Dermis microvascular lymphatic vessel endothelial cell (primary cell): ENCODE results near the gene ARHGEF2. TPM values are rescaled to one million over a fixed set of nuclear protein-coding genes. Genes with fewer than 3 reads are reported as not detected.

Experiments used
- DNase-seq, 2 donors: peaks; one replicate each; pipeline versions ENCODE4 v3.0.0 to v3.0.0-alpha.2; 2010; ENCODE audit warnings: low read depth in 2 of 2
- total RNA-seq: library from RNA; depleted of rRNA; stranded (reverse); fragments of >200 nt; gene quantifications from 2 replicates; pipeline ENCODE4 v1.2.1, GENCODE V29; 2014

Gene ARHGEF2
- total RNA-seq, 1 donor from 2014 or later = 69.4 TPM

DNA sequence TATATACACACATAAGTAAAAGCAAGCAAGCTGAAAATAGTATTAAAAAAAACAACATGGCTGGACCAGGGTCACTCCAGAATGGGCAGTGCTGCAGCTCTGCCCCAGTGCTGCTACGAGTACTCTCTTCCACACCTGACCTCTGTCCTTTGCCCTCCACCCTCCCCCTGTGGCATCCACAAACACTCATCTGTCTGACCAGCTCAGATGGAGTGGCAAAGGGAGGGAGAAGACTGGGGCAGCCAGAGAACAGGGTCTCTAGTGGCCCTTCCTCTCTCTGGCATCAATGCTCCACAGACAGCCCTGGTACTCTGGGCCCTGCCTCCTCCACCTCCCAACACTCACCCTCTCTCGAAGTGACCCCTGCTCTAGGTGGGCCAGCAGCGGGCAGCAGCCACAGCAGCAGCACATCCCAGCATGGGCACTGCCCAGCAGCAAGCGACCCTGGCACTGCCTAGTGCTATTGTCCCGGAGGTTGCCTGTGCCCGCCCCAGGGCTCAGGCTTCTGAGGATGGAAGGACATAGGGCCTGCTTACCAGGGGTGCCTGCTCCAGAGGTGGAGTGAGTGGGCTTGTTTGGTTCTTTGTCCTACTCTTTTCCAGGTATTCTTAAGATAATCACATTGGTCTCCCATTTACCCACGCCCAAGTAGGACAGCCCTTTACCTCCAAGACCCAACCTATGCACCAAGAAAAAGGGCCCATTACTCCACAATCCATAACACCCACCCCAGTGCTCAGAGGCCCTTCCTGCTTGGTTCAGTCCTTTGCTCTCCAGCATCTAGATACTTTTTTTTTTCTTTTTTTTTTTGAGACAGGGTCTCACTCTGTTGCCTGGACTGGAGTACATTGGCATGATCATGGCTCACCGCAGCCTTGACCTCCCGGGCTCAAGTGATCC, 6.2 kb downstream of the ARHGEF2 start:
- no peak for DNase-seq

DNA sequence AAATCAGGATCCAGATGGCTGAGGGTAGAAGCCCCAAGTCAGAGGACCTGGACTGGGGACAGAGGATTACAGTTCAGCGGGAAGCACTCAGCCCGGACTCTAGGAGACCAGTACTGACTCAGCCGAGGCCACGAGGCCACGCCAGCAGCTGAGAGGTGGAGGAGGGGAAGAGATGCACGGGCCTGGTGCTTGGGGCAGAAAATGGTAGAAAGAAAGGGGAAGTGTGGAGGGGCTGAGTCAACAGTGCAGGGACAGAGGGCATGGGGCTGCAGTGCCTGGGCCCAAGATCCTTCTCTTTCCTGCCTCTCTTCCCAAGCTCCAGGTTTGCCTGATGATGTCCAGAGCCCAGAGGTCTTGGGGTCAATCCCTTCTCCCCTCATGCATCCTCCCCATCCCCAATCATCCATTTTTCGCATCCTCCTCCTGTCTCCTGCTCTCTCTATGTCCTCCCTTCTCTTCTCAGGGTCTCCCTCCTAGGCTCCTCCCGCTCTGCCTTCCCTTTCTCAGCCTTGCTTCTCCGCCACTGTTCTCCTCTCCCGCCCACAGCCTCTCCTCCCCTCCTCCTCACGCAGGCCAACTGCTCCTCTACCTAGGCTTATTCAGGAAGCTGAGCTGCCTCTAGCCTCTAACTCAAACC, 7.7 kb downstream of the ARHGEF2 start:
- DNase-seq = peak in 1 of 2 donors; percentile 87

DNA sequence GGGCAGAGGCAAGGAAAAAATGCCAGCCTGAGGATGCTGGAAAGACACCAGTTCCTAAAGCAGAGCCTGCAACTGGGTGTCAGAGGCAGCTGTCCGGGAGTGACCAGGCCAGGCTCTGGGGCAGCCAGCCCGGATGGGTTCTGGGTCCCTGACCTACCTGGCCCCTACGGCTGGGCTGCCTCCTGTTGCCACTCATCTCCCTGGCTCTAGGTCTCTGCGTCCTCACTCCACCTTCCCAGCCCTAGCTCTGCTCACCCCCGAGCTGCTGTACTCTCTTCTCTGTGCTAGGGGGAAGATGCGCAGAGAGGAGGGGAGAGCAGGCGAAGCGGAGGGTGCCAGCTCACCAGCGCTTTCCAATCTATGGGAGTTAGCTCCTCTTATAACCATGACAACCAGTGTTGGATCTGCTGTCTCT, 9.0 kb downstream of the ARHGEF2 start:
- DNase-seq = no peak

DNA sequence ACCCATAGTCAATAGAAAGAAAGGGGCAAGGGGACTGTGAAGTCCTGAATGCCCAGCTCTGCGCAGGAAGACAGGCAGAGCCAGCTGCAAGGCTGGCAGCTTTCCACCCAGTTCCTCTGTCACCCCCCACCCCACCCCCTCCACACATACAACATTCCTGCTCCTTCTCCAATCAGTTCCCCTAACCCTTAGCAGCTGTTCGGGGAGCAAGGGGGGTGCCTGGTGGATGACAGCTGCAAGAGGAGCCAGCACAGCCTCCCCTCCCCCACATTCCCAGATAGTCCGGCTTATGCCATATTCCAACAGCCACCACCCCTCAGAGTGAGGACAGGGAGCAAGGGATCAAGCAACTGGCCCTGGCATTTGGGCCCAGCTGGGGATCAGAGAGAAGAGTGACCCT, 9.7 kb downstream of the ARHGEF2 start:
- no peak for DNase-seq

DNA sequence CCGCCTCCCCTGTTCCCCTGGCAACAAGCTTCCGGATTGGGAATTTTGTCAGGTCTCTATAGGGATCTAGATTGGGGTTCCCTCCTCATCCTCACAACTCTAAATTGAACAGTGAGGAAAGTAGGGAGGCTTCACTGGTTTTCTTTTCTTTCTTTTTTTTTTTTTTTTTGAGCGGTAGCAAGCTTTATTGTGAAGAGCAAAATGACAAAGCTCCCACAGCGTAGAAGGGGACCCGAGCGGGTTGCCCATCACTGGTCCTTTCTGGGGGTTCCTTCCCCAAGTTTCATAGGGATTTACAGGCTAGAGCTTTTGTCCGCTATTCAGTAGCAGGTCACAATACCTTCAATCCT, 10.3 kb downstream of the ARHGEF2 start:
- DNase-seq = no peak

DNA sequence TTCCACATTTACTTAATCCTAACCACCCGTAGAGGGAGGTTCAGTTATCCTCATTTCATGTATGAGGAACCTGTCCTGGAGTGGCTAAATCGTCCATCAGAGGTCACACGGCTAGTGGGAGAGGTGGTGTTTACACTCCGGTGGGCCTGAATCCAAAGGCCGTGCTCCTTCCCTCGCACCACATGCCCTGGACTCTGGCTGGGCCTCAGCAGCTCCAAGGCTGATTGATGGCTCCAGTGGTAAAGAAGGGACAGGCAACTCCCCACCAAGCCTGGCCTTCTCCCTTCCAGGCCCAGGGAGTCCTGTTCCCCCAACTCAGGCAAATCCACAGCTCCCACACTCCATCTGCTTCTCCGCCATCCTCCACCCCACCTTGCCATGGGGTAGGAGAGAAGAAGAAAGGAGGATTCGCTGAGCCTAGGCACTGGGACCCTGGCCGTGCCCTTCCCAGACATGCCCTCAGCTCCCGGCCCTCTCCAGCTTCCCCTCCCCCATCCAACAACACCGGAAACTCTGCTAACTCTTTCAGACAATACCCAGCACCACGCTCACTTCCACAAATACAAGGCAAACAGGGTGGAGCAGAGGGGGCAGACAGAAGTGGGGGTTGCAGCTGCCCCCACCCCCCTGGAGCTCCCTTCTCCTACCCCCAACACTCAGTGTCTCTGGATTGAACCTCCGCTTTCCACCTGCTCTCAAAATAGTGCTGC, 10.9 kb downstream of the ARHGEF2 start:
- DNase-seq = peak; percentile 38 to 81

DNA sequence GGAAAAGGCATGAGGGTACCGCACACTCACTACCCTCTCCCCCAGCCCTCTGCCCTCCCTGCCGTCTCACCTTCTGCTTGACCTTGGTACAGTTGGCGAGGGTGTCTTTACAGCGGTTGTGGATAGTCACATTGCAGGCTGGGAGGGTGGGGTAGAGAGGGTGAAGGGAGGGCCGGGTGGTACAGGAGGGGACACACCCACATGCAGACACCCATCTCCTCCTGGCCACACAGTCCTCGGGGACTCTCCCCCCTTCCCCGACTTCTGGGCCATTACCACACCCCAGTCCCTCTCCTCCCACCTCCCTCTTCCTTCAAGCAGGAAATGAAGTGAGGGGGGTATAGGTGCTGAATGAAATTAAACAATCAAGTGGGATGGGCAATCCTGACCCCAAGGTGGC, 11.6 kb downstream of the ARHGEF2 start:
- no peak for DNase-seq

DNA sequence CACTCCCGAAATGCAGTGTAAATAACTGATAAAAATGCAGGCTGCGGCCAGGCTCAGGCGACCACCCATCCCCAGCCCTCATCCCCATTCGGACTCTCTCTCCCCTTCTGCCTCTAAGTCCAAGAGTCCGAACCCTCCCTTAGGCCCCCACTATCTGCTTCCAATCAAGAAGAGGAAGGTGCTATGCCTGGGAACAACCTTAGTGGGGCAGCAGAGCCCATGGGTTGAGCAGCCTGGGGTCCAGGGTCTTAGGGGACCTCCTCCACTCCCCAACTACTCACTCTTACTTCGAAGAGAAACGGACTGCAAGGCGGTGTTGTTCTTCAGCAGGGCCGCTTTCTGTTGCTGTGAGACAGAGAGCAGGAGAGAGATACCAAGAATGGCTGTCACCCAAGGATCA, 12.2 kb downstream of the ARHGEF2 start:
- no peak for DNase-seq

DNA sequence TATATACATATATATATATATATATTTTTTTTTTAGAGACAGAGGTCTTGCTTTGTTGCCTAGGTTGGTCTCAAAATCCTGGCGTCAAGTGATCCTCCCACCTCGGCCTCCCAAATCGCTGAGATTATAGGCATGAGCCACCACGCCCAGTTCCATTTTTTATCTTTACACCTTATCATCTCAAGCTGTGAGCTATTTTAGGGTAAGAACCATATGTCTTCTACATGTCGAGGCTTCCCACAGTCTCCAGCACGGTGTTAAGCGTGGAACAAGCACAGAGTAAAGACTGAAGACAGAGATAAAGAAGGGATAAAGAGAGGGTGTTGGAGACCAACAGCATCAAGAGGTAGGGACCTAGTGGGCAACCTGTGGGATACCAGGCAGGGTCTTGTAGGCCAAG, 14.2 kb downstream of the ARHGEF2 start:
- DNase-seq = no peak

DNA sequence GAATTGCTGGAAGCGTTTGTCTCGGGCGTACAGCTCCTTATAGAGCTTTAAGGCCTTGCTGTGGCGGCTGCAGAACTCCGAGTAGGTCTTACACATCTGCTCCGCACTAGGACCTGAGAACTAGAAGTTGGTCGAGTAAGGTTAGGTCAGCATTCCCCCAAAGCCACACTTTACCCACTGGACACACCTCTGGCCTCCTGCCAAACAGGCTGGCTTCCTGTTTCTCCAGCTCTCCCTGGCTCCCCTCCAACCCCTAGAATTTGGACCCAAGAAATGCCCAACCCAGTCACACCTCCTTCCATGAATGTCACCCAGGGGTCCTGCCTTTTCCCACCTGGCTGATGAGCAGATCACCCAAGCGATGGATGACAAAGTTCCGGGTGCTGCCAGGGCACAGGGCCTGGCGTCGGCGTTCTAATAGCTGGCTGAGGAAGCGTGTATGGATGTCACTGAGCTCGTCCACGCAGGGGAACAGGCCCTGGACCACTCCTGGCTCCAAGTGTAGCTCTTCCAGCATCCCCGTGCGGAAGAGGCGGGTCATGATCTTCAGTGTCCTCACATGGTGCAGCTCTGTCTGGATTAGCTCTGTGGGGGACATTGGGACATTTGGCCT, 15.6 kb downstream of the ARHGEF2 start:
- DNase-seq = peak in 1 of 2 donors; percentile 59

DNA sequence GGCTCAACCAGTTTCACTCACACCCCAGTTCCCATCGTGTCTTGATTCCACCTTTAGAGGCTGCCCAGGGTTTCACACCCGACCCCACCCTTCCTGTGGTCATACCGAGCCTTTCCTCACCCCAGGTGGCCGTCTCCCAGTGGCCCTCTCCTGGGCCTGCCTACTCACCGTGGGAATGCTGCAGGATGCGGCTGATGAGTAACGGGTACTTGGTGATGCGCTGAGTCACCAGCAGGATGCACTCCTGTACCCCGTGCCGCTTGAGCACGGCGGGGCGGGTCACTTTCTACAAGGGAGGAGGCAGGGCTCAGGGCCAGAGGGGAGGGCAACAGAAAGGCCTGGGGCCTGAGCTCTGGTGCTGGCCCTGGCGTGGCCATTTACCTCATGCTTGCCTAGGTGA, 16.4 kb downstream of the ARHGEF2 start:
- DNase-seq = peak; percentile 85 to 98

DNA sequence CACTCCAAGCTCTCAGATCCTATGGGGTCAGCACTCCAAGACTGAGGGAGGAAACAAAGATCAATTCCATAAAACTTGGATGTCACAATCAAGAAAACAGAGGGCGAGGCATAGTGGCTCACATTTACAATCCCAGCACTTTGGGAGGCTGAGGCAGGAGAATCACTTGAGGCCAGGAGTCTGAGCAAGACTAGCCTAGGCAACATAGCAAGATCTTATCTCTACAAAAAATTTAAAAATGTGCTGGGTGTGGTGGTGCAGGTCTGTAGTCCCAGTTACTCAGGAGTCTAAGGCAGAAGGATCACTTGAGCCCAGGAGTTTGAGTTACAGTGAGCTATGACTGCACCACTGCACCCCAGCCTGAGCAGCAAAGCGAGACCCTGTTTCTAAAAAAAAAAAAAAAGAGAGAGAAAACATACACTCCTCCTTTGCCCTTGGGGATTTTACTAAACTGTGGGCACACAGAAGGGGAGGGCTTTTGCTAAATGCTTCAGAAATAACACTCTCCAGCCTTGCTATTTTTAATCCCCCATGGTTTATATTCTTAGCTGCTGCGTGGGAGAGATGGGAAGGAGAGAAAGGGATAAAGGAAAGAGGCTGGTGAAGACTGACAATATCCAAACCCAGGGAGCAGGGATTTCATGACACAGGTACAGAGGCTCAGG, 18.1 kb downstream of the ARHGEF2 start:
- DNase-seq = no peak

DNA sequence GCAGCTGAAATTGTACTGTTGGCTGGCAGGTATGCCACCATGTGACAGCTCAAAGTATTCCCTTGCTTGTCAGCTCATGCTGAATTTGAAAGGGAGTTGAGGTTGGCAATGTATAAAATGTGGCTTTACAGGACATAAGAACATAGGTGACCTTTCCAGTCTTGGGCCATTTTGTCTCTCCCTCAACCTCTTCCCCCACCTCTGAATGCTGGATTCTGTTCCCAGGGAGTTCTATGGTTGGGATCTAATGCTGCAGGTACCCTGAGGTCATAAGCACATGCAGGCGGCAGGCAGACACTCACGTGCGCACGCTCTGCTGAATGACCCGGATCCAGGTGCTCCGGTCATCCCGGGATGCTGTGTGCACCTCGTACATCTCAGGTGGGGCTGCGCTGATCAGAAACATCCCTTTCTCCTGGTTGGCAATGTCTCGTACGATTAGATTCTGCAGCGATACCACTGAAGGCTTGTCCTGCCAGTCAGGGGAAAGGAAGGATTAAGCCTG, 20.9 kb downstream of the ARHGEF2 start:
- DNase-seq = no peak

DNA sequence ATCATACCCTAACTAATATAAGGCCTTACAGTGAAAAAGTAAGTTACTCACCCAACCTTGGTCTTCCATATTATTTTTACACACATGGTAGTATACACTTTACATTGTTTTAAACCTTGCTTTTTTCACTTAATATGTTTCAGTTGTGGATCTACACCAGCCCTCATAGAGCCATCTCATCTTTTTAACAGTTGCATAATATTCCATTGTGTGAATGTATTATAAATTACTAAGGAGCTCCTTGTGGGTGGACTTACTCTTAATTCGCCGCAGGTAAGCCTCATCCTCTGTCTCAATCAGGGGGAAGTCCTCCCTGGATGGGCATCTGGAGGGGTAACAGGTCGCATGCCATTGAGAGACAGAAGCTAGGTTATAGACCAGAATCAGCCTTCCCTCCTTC, 23.7 kb downstream of the ARHGEF2 start:
- DNase-seq = no peak

DNA sequence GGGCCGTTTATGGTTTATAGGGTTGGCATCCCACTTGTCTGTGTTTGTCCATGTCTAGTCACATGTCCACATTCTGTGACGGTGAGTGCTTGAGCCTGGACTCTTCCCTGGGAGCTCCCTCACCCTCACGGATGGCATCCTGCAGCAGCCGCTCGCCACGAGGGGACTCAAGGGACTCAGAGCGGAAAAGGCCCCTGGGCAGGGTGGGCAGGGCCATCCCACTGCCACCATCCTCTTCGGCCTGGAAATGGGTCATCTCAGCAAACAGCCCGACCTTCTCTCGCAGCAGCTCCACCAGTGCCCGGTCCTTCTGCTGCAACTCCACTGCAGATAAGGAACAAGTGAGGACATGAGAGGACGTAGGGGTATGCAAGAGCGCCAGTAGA, 25.8 kb downstream of the ARHGEF2 start:
- no peak for DNase-seq

DNA sequence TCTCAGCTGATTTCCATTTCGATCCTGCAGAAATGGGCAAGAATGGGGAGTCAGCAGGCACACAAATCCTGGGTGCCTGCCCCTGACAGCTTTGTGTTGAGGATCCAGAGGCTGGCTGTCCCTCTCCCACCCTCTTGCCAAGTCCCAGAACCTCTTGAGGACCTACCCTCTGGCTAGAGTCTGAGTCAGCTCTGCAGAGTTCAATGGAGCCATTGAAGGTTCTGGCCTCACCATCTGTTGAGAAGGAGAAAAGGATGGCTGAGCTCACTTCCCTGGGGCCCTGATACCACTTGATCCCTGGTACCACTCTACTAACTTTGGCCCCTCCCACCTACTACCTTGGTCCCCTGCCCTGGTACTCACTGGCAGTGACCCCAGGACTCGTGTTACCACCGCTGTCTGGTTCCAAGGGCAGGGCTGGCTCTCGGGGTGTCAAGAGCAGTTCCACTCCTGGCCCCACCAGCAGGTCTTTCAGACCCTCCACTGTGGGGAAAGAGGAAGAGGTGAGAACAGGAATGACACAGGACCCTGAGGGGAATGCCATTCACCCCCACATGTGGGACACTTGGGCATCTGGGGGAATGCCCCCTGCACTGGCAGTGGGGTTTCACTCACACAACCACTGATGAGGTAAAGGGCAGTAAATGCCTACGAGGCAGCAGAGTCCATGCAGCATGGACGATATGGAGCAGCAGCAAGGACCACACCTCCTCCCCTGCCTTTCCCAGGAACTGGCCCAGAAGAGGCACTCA, 26.4 kb downstream of the ARHGEF2 start:
- no peak for DNase-seq

DNA sequence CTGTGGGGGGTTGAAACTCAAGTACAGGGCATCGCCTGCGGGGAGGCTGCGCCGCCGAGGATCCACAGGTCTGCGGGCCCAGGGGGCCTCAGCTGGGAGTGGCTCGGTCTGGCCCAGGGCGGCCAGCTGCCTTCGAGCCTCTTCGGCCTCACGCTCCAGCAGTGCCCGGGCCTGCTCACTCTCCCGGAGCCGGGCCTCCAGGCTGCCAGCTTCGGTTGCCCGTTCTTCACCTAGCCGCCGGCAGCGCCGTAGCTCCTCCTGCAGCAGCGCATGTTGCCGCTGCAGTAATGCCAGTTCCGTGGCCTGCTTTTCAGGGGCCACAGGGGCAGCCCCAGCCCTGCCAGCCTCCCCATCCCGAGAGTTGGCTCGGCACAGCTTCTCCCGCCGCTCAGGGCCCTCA, 27.5 kb downstream of the ARHGEF2 start:
- no peak for DNase-seq

DNA sequence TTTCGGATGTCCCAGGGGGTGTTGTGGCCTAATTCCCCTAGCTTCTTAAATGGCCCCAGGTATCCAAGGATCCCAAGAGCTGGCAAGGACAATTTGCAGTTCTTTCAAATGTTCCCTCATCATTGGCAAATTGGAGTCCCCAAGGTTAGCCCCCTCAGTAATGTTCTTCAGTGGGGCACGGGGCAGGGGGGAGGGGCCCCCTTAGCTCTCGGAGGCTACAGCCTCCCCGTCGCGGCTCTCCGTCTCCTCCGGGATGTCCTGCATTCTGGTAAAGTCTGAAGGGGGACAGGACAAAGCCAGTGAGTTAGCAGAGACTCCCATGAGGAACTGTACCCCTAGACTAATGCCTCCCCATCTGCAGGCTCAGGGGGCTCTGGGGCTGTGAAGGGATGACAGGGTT, 30.6 kb downstream of the ARHGEF2 start:
- no peak for DNase-seq

DNA sequence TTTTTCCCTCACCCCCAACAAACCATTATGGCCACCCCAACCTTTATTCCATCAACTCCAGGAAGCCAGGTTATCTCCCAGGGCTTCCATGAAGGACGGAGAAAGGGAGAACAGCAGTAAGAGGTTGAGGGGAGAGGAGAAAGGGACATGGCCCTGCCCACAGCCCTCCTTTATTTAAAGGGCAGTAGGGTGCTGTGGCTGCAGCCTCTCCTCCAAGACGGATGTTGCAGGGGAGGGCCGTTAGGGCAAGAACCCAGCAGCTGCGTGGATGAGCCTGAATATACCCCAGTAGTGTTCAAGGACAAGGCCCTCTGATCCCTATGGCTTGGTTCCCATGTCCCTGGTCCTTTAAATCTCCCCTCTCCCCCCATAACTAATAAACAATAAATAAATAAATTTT, 31.1 kb downstream of the ARHGEF2 start:
- DNase-seq = no peak

DNA sequence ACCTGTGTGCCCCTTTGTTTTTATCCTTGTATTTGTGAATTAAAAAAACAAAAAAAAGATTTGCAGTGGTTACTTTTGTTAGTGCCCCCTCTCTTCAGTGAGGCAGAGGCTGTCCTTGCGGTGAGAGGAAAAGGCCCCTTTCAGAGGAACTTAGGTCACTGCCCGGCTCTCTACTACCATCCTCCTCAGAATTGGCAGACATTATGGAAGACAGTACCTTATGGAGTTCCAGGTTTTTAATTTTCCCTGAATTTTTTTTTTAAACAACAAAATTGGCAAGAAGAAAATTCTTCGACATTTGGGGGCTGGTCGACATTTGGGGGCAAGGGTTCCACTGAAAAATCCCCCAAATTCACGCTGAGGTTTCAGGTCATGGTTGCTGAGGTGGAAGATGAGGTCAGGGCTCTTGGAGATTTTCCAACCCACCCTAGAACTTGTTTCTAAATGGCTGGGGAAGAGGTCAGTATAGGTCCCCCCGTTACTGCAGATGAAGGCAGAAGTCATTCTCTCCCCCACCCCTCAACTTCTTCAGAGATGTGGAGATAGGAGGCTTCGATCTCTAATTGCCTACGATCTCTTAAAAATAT, 31.6 kb downstream of the ARHGEF2 start:
- DNase-seq = no peak
